GM12891 (cell line): ENCODE measurements around the gene ITPR3.
"Not testable (repeated sequence)": the region's sequence is repeated elsewhere in the genome, so short reads cannot be mapped to it uniquely, and the experiment has no call there.

Experiments used
- PAX5 ChIP-seq: IDR thresholded peaks from 2 replicates; pipeline ENCODE4 v1.6.1; 2011; ENCODE audit warnings: low read length, moderate library complexity, mild to moderate bottlenecking; ENCODE audit not compliant: insufficient read depth, severe bottlenecking
- POLR2A ChIP-seq: IDR thresholded peaks from 2 replicates; pipeline ENCODE4 v1.6.1; 2011; ENCODE audit warnings: low read depth, low read length, control low read depth
- POLR2AphosphoS5 ChIP-seq: IDR thresholded peaks from 2 replicates; pipeline ENCODE4 v1.6.1; 2011; ENCODE audit warnings: low read depth, low read length, control low read depth
- POU2F2 ChIP-seq: IDR thresholded peaks from 2 replicates; pipeline ENCODE4 v1.6.1; 2011; ENCODE audit warnings: low read depth, mild to moderate bottlenecking, control low read depth, low read length, moderate library complexity
- SPI1 ChIP-seq: IDR thresholded peaks from 2 replicates; pipeline ENCODE4 v1.6.1; 2011; ENCODE audit warnings: low read depth, low read length, control low read depth
- TAF1 ChIP-seq: IDR thresholded peaks from 2 replicates; pipeline ENCODE4 v1.6.1; 2011; ENCODE audit warnings: low read depth, low read length, control low read depth

DNA sequence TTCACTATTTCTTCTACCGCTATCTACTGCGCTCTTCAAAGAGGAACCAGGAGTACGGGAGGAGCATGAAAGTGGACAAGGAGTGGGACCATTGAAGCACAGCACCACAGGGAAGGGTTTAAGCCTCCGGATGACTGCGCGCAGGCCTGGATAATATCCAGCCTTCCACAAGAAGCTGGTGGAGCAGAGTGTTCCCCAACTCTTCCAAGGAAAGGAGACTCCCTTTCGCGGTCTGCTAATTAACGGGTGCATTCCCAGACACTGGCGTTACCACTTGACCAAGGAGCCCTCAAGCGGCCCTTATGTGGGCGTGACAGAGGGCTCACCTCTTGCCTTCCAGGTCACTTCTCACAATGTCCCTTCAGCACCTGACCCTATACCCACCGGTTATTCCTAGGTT lies 10.4 kb downstream of the ITPR3 start:
- not testable (repeated sequence) for TF ChIP-seq POLR2A, TAF1, POLR2AphosphoS5, PAX5, POU2F2, SPI1
